Left ventricle myocardium superior (tissue), 1 donor: ENCODE results near the gene CHD1L. TPM values are rescaled to one million over a fixed set of nuclear protein-coding genes. Genes with fewer than 3 reads are reported as not detected.

ENCODE experiments used
- ATAC-seq: fragments of 200-7000 bp; cut with Tn5 transposase; one replicate; pipeline ENCODE4 v1.9.1; 2020; ENCODE audit warnings: mild to moderate bottlenecking, moderate library complexity
- DNase-seq: peaks from one replicate; pipeline ENCODE4 v3.0.0-alpha.2; 2020
- intact Hi-C: fragments of 100-400 bp; cut with micrococcal nuclease; formaldehyde crosslinking; loops from one replicate; pipeline ENCODE4 v1.11.0; 2022
- total RNA-seq: library from RNA; stranded (reverse); fragmentation: NEBNext Ultra II Directional; extraction: Animal tissue kit (Norgen Biotek cat#: 25700); gene quantifications from one replicate; pipeline ENCODE4 v1.2.1, GENCODE V29; 2021
- donor health status: DM: no; HTN: yes; CAD: no; lungs with severe emphysema.

CHD1L gene
- total RNA-seq, 1 donor from 2014 or later = 8.3 TPM

DNA sequence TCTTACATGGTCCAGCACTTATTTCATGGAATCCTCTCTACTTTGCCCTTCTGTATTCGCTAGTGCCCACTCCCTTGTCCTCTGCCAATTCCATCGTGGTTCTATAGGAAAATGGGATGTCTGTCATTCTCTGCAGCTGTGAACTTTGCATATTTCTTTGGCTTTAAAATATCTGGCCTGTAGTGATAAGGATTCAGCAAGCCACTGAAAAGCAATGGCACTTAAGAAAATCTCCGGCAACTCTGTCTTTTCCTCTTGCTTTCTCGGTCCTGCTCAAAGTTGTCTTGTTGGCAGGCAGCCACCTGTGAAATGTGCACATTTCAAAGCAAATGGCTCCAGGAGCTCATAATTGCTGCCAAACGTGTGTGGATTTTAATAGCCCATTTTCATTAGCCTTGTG is 91.8 kb downstream of the CHD1L start:
- no peak for ATAC-seq
- DNase-seq = no peak
- intact Hi-C loops = no loop called here

DNA sequence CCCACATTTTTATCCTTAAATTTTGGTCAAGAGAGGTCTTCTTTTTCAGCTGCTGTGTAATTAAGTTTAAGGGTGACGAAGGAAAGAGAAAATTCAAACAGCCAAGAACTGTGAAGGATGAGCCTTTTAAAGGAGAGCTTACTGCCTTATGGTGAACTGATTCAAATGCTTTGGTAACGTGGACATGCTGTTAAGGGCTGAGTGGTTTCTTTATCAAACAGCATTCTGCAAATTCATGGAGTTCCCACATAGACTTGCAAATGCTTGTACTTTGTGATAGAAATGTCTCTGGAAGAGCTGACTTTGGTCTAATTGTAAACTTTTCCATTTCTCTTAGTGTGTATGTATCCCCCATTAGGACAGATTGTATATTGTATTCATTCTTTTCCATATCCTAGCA is 93.8 kb downstream of the CHD1L start:
- ATAC-seq (no peak), DNase-seq (no peak)
- intact Hi-C loops = no loop called here

DNA sequence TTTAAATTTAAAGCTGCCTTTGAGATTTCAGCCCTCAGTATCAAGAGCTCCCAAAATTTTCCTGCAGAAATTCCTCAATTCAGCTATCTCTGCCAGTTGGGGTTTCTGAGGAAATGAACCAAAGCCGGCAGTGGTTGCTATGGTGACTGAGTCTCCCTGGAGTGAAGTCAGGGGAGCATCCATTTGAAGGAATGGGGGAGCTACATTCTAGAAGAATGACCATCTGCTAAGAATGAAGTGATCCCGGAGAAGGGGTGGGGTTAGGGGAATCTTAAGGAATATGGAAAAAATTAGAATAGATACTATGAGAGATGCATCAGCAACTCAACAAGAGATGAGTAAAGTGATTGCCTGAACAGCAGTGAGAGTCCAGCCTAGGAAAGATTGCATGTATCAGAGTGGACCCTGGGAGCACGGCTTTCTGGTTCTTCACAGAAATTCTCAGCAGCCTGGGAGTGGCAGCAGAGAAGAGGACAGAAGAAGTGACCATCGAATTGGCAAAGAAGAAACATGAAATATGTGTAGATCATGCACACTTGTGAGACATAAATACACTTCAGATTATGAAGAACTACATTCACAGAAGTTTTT is 94.7 kb downstream of the CHD1L start:
- ATAC-seq (no peak), DNase-seq (no peak)
- intact Hi-C loops = no loop called here

DNA sequence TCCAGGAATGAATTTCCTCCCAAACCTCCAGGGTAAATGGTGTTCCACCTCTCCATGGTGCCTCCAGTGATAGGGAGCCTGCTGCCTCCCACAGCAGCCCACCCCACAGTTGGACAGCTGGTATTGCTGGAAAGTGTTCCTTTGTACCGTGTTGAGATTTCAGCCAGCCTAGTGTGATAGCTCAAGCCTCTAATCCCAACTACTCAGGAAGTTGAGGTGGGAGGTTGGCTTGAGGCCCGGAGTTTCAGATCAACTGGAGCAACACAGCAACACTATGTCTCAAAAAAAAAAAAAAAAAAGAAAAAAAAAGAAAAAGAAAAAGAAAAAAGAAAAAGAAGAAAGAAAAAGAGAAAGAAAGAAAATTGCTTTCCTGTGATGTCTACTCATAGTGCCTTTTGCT is 96.1 kb downstream of the CHD1L start:
- DNase-seq (no peak), ATAC-seq (no peak)
- intact Hi-C loops = no loop called here

DNA sequence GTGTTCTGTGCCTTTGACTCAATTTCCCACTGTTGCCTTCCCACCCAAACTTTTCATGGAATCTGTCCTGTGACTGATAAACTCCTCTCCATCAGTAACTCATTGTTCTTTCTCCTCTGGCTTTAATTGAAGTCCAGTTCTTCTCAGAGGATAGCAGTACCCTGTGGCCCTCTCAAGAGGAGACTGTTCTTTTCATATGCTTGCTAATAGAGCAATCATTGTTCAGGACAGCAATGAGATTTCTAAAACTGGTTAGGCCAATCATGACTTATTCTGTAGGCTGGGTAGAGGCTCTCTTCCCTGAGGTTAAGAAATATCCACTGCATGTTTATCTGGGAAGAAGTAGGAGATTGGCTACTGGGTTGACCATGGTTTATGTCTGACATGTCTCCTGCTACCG is 98.8 kb downstream of the CHD1L start:
- DNase-seq (no peak), ATAC-seq (no peak)
- intact Hi-C loops = no loop called here

Other genes starting within 250 kb of the CHD1L start
- gene PRKAB2, start 70.2 kb upstream of the CHD1L start, total RNA-seq = 44.7 TPM
- gene FMO5, start 17.3 kb upstream of the CHD1L start, total RNA-seq = 3.3 TPM